Retina (tissue), 1 donor: ENCODE measurements around the gene HOXB2.

Experiments used
- DNase-seq: peaks from one replicate; pipeline ENCODE4 v3.0.0-alpha.2; 2016

HOXB2 gene

GRCh38 chr17:48565022-48565554 lies 20.2 kb upstream of the HOXB2 start:
- no peak for DNase-seq

GRCh38 chr17:48564188-48565021 lies 19.5 kb upstream of the HOXB2 start:
- DNase-seq: no peak

GRCh38 chr17:48563867-48564187 lies 18.9 kb upstream of the HOXB2 start:
- no peak for DNase-seq

GRCh38 chr17:48563385-48563838 lies 18.5 kb upstream of the HOXB2 start:
- no peak for DNase-seq

GRCh38 chr17:48562934-48563333 lies 18.0 kb upstream of the HOXB2 start:
- no peak for DNase-seq

- DNase-seq: no peak
Measured at GRCh38 chr17:48561884-48562810, 17.2 kb upstream of the HOXB2 start.

GRCh38 chr17:48559840-48560817 lies 15.2 kb upstream of the HOXB2 start:
- no peak for DNase-seq

- no peak for DNase-seq
Measured at GRCh38 chr17:48559122-48559839, 14.4 kb upstream of the HOXB2 start.

- no peak for DNase-seq
Measured at GRCh38 chr17:48558831-48559121, 13.9 kb upstream of the HOXB2 start.

- no peak for DNase-seq
Measured at GRCh38 chr17:48558057-48558830, 13.3 kb upstream of the HOXB2 start.

- DNase-seq: no peak
Measured at GRCh38 chr17:48556576-48557401, 11.9 kb upstream of the HOXB2 start.

GRCh38 chr17:48556229-48556575 lies 11.3 kb upstream of the HOXB2 start:
- DNase-seq: no peak

- DNase-seq: no peak
Measured at GRCh38 chr17:48555258-48556228, 10.6 kb upstream of the HOXB2 start.

GRCh38 chr17:48554412-48555257 lies 9.7 kb upstream of the HOXB2 start:
- no peak for DNase-seq

GRCh38 chr17:48553826-48554225 lies 8.9 kb upstream of the HOXB2 start:
- no peak for DNase-seq

- no peak for DNase-seq
Measured at GRCh38 chr17:48553190-48553547, 8.3 kb upstream of the HOXB2 start.

- no peak for DNase-seq
Measured at GRCh38 chr17:48552466-48553189, 7.7 kb upstream of the HOXB2 start.
